NCI-H1417 treated with DMSO at 0.1 percent for 48 hours (cell line): ENCODE measurements around the gene MEP1B.
"Not testable (repeated sequence)": the region's sequence is repeated elsewhere in the genome, so short reads cannot be mapped to it uniquely, and the experiment has no call there.

Experiments used
- DNase-seq: peaks from one replicate; lab custom pipeline; 2025; lab: John Stamatoyannopoulos, UW

MEP1B gene

DNA sequence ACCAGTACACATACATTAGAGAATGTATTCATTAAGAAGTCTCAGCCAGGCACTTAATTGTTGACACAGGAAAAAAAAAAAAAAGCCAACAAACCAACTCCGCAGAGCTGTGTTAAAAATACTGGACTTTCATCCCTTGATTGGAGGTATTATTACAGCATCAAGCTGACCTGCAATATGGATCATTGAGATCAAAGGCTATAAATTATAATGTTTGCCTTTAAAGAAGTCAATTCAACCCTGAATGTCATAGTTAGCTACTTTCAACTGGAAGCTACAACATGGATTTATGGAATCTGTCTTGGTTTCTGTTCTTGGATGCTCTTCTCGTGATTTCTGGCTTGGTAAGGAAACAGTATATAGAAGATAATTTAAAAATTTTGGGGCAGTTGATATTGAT, at the start of gene MEP1B:
TSS of gene MEP1B (plus strand) at position 250 of the 400 bp plus-strand sequence. CDS start at position 282, 32 bp downstream.
- DNase-seq: no peak

DNA sequence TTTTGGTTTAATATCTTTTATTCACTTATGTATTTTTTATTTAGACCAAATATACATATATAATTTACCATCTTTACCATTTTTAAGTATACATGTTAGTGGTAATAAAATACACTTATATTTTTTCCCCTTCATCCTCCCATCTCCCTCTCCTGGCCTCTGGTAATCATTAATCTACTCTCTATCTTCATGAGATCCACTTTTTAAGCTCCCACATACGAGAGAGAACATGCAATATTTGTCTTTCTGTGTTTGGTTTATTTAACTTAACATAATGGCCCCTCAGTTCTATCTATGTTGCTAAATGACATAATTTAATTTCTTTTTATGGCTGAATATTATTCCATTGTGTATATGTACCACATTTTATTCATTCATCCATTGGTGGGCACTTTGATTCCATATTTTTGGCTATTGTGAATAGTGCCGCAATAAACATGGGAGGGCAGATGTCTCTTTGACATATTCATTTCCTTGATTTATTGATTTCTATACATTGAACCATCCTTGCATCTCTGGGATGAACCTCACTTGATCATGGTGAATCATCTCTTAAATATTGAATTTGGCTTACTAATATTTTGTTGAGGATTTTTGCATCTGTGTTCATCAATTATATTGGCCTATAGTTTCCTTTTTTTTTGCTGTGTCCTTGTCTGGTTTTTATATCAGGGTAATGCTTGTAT, 41.5 kb upstream of the MEP1B start:
- no peak for DNase-seq

DNA sequence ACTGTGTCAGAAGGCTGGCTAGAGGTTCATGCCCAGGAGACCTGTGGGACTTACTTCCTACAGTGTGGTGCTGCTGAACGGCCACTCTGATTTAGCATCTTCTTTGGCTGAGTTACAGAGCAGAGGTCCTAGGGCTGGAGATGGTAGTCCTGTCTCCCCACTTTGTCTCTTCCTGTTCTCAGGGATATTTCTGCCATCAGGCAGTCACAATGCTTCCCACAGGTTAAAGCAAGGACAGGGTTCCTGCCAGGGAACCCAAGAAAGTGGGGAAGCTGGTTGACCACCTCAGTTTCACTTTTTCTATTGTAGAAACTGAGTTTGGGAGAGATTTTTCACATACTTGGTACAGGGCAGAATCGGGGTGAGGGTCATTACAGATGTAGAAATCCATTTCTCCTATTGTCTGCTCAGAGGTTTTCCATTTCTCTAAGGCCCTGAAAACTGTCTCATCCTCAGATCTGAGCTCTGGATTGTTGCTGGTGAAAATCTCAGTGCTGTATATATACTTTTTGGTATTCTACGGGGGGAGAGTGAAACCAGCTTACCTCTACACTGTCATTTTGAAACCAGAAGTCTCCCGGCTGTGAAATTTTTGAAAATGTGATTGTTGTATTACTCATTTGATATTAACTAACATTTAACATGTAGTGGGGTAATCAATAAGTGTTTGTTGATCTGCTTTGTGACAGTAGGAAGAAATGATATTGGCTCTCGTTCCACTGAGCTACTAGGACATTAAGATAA, 37.0 kb upstream of the MEP1B start:
- no peak for DNase-seq

DNA sequence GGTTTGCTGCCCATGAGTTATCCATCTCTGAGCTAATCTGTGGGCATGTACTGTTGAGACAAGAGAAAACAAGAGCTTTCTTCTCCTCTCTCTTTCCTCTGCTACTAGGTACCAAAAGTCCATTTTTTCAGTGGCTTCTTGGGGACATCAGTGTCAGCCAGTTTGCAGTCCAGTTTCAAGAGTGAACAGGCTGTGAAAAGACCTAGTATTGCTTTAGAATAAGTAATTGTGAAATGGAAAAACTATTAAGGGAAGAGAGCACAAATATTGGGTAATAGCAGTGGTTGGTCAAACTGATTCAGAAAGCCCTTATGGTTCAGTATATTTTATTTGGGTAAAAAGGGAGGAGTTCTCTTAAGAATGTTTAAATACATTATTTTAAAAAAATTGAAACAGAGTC, 33.0 kb upstream of the MEP1B start:
- no peak for DNase-seq

DNA sequence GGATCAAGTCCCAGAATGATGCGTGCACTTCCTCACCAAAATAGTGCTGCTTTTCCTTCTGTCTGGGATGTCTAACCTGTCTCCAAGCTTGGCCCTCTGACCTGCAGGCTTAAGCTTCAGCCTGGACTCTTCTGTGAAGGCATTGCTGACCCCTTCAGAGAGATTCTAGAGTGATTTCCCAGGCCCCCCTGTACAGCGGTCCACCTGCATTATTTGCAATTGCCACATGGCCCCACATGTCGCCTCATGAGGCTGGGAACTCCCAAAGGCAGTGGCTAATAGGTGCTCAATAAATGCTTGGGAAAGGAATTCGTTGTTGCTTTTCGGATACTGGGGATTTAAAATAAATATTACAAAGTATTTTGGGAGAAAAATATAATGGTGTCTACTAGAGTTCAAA, 32.3 kb upstream of the MEP1B start:
- no peak for DNase-seq

DNA sequence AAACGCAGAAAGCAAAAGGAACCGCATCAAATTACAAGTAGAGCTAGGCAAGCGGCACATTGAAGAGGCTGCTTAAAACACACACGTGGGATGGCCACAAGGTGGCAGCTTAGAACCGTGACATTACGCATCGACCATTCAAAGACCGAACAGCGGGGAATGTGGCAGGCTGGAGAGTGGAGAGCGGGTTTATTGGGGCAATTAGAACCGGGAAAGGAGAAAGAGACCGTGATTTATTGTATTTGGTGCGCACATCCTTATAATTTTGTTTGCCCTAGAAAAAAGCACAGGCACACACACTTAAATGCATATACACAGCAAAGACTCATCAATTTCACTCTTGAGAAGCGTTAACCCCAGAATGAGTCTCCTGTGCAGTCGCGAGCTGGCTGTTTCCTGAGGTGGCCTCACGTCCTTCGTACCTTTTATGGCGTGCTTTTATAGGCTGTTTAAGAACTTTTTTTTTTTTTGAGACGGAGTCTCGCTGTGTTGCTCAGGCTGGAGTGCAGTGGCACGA, 31.7 kb upstream of the MEP1B start:
- DNase-seq: peak; percentile 96

DNA sequence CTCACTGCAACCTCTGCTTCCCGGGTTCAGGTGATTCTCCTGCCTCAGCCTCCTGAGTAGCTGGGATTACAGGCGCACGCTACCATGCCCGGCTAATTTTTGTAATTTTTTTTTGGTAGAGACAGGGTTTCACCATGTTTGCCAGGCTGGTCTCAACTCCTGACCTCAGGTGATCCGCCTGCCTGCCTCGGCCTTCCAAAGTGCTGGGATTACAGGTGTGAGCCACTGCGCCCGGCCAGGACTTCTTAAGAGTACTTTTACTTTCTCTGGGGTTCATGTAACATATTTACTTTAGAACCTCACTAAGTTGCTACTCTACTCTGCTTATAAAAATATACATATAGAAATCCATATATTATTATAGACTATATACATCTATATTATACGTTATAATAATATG, 31.2 kb upstream of the MEP1B start:
- DNase-seq: not testable (repeated sequence)

DNA sequence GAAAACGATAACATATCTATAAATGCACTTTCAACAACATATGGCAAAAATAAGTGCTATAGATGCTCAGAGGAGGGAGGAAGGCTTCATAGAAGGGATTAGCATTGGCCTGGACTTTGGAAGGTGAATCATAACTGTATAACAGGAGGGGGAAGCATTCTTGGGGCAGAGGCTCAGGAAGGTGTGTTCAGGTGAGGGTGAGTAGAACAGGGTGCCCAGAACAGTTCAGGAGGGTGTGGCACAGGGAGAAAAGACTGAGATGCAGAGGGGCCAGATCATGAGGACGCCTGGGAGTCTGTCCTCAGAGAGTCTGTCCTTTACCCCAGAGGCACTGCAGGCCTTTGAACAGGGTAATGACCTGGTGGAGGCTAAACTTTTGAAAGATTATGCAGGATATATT, 29.3 kb upstream of the MEP1B start:
- no peak for DNase-seq

DNA sequence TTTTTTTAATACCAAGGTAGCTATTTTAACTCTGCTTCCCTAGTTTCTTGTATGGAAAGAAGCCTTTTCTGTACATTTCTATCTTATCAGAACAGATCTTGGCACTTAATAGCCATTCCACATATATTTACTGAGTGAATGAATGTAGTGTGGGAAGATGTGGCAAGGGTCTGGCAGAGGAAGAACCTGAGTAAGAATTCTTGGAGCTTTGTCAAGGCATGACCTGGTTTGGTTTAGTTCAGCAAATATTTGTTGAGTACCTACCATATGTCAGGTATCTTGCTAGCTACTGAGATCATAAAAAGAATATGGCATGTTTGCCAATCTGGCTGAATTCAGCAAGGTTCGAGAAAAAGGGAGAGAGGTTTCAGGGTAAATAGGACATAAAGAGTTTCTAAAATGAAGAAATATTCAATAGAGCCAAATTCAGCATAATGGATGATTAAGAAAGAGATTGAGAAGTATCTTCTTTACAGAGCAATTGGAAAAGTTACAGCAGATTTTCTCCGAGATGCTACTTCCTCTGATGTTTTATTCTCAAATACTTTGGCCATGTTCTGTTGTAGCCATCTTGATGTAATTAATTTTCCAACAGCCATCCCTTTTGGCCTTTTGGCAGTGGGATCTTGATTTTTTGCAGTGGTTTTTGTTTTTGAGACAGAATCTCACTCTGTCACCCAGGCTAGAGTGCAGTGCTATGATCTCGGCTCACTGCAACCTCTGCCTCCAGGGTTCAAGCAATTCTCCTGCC, 21.7 kb upstream of the MEP1B start:
- no peak for DNase-seq

DNA sequence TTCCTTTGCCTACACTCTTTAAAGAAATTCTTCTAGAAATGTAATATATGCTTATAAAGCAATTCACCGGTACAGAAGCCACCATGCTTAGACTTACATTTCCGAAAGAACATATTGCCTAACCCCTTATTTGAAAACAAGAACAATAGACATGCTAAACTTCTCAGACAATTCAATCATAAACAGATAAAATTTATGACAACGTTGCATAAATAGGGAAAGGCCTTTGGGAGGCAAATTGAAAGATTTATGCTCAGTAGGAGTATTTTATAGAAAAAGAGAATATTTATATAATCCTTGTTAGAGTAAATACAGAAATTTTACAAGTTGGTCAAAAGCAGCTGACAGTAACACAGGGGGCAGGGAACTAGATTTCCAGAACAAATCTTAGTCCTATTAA, 16.2 kb upstream of the MEP1B start:
- no peak for DNase-seq

DNA sequence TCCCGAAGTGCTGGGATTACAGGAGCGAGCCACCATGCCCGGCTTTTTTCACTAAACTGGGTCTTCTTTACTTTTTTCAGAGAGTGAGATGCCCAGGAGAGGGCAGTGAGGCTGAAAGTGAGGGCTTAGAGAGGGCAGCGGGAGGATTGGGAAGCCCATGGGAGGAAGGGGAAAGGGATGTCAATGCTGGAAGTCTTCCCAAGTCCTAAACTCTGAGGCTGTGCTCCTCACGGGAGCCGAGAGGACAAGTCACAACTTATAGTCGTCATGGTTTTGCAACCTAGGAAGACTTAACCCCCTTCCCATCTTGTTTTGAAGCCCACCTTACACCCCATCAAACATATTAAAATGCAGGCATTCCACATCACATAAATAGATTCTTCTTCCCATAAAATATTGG, 15.1 kb upstream of the MEP1B start:
- DNase-seq: no peak

DNA sequence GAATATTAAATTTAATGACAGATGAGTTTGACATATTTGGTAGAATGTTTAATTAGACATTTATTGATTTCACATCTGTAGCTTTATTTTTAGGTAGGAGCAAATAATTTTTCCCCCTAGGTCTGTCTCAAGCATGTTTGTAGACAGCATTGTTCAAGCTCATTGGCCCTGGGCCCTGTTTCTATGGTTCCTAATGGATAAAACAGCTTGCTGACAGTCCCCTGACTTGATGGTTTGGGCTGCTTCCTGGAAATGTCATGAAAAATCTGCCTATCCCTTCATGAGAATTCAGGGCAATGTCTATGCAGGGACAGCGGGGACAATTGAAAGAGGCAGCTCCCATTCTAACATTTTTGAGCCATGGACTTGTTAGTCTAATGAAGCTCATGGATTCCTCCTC, 14.6 kb upstream of the MEP1B start:
- DNase-seq: no peak

DNA sequence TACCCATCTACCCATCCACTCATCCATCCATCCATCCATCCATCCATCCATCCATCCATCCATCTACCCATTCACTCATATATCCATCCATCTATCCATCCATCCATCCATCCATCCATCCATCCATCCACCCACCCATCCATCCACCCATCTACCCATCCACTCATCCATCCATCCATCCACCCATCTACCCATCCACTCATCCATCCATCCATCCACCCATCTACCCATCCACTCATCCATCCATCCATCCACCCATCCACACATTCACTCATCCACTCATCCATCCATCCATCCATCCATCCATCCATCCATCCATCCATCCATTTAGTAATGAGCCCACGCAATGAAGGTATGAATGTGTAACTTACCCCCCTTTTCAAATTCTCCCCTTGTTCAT, 13.1 kb upstream of the MEP1B start:
- not testable (repeated sequence) for DNase-seq

DNA sequence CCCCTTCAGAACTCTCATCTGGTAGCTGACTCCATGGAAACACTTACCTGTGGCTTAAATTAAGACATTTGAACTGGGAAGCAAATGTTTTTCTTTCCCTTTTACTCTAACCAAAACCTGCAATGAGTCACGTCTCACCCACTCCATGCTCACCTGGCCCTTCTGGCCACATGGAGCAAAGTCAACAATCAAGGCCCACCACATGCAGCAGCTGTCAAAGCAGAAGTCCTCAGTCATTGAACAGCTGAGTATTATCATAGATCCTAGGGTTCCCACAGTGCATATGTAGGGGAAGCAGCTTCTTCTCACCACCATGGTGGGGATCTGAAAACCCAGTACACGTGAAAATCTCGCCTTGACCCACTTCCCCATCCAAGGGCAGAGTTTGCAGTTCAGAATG, 12.3 kb upstream of the MEP1B start:
- no peak for DNase-seq

DNA sequence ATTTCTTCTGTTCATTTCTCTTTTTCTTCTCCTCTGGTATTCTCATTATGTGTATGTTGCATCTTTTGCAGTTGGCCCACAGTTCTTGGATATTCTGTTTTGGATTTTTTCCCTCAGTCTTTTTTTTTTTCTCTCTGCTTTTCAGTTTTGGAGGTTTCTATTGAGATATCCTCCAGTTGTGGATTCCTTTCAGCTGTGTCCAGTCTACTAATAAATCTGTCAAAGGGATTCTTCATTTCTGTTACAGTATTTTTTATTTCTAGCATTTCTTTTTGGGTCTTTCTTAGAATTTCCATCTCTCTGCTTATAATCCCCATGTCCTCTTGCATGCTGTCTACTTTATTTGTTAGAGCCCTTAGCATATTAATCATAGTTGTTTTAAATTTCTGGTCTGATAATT, 6.3 kb upstream of the MEP1B start:
- DNase-seq: no peak

DNA sequence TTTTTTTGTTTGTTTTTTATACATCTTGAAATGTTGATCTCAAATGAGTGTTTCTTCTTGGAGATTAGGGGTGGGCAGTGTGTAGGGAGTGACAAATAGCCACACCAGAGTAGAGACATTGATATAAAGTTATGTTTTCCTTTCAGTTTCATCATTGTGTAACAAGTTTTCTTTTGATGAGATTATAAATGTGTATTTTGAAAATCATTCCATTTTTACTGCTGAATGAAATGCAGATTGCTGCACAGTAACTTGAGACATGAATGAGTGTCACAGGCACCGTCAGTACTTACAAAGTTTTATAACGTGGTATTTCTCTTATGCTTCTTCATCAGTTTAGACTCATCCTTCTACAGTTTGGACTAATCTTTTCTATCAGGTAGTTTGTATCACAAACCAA, 370 bp downstream of the MEP1B start:
- no peak for DNase-seq

DNA sequence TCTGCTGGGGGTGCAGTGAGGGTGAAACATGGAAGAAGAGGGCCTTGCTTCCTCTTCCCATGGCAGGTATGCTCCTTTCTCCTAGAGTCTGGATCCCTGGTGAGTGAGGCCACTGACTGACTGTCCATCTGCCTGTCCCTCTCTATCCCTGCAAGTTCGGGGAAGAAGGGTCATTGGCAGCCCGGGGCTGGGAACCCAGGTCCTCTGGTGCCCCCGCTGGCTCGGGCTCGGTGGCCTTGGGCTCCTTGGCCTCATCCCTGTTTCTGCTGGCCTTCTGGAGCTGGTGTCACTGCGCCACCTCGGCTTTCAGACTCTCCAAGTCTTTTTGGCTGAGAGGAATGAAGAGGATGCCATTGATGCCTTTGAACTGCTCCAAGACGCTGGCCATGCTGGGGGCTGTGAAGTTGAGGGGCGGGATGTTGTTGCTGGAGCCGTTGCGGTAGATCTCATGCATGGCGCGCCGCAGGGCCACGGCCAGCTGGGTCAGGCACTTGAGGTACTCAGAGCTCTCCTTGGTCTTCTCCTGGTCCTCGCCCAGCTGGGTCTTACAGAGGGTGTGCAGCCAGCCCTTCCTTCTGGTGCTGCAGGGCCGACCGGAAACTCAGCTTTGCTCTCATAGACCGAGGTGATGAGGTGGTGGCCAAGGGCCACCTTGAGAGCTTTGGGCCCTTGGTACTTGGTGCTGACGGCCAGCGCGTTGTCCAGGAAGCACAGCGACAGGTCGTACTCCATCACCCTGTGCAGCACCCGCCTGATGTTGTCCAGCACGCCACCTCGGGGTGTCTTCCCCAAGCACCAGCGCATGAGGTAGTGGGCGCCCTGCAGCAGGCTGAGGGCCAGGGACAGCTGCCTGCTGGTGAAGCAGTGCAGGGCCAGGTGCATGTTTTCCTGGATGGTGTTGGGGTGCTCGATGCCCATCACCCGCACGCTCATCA, 6.3 kb downstream of the MEP1B start:
- no peak for DNase-seq

DNA sequence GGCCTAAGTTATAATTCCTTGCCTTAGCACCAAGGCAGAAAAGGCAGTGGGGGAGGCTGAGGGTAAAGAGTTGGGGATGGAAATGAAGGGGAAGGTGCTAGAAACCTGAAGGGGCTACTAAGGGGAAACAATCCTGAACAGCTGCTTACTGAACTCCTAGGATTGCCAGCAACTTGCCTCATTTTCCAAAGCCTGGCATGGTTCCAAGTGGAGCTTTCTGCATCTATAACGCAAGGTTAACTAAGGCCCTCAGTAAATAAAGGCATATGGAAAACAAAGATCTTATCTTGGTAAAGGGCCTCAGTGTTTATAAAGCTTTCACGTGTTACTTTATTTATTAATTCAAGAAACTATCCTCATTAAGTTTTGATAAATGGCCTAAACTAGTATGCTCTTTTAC, 10.9 kb downstream of the MEP1B start:
- DNase-seq: no peak

DNA sequence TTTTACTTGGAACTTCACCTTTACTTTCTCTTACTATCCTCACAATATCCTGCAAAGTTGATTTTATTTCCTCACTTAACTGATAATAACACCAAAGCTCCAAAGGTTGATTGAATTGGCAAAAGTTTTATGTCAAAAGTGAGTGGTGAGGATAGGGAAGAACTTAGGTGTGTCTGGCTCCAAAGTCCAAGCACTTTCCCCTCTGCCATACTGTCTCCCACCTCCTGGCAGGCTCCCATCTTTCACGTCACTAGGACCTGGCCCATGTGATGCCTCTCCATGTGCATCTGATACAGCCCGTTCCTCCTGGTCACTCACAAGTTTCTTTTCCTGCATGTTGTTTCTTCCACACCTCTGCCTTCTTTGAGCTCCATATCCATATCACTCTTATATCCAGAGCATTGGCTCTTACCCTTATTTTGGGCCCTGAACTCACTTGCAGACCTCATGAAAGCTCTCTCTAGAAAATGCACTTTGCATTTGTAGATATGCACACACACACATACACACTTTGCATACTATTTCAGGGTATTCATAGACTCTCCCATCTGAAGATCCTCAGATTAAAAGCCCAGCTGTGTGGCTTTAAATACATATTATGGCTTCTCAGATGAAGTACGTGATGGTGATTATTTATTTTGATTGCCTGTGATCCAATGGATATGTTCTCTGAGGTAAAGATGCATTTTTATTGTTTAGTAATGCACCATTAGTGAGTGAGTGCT, 12.3 kb downstream of the MEP1B start:
- no peak for DNase-seq

DNA sequence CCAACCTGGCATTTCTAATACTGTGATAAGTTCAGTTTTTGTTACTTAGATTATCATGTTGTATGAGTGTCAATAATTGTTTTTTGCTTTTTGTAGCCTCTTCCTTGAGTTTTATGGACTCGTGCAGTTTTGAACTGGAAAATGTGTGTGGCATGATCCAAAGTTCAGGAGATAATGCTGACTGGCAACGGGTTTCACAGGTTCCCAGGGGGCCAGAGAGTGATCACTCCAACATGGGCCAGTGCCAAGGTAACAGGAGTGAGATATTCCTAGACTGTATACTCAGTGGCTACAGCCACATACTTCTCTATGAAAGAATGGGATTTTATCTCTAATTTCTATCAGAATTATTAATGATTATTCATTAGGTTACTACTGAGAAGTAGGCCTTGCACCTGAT, 18.2 kb downstream of the MEP1B start:
- no peak for DNase-seq

DNA sequence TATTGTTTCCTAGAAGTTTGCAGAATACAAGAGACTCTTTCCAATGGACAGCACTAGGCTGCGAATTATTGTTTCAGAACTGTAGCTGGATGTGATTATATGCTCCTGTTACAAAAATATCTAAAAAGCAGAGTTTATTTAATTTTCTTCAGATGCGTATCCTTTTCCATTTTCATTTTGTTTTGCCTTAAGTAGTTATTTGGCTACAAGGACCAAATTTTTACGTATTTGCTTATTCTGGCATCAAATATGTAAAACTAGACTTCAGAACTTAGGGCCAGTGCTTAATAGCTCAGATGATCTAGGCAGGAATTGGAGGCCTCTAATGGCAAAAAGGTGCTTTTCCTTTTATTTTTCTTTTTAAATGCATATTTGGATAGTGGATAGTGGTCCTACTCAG, 18.7 kb downstream of the MEP1B start:
- no peak for DNase-seq
